Activated CD4-positive, alpha-beta T cell treated with anti-CD3 and anti-CD28 coated beads for 1 hour (primary cell): Measurements from ENCODE around the gene FURIN.
"Not testable (repeated sequence)": the region's sequence is repeated elsewhere in the genome, so short reads cannot be mapped to it uniquely, and the experiment has no call there.

Experiments
- DNase-seq: peaks from one replicate; pipeline ENCODE4 v3.0.0-alpha.2; 2020

FURIN gene

DNA sequence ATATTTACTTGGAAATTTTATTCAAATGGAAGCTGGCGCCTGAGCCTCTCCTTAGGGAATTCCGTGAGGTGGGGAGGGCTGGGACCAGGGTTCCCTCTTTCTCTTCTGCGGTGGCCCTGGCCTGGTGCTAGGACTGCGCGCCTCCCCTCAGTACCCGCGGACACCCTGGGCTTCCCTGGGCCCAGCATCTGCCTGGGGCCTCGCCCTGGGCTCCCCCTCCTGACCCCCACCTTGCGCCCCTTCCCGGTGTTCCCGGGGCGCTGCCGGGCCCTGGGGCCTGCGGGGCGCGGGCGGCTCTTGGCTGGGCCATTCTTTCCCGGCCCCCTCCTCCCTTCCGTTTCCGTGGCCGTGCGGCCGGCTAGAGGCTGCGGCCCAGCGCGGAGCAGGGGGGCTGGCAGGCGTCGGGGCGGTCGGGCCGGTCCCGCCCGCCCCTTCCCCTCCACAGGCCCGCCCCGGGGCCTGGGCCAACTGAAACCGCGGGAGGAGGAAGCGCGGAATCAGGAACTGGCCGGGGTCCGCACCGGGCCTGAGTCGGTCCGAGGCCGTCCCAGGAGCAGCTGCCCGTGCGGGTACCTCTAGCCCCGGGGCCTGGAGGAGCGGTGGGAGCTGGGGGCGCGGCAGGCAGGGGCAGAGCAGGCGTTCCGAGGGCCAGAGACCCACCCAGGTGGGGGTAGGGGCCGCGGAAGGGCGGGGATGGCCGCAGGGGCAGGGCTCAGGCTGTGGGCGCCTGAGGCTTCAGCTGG lies 15.8 kb downstream of the FURIN start, which contains the start of gene FES:
FES (plus strand) TSS at position 529 of the 743 bp plus-strand sequence. CDS start 542 bp downstream, outside the sequence.
- no peak for DNase-seq

DNA sequence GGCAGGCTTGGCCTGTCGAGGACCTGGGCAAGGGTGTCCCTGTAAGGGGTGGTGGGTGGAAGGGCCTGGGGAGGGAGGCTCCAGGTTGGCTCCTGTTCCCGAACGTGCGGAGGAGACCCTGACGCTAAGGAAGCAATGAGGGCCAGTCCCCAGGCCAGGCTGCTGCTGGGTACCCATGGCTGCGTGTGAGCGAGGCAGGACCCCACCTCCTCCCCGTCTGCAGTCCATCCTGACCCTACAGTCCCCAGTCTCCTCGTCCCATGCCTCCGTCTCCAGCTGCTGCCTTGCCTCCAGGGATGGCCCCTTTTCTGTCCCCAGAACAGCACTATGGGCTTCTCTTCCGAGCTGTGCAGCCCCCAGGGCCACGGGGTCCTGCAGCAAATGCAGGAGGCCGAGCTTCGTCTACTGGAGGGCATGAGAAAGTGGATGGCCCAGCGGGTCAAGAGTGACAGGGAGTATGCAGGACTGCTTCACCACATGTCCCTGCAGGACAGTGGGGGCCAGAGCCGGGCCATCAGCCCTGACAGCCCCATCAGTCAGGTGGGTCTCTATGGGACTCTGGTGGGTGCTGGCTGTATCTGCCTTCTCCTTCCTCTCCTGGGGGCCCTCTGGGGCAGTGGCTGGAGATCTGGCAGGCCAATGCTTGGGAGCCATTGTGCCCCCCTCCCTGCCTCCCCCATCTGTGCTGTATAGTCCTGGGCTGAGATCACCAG lies 16.5 kb downstream of the FURIN start:
- DNase-seq: no peak

DNA sequence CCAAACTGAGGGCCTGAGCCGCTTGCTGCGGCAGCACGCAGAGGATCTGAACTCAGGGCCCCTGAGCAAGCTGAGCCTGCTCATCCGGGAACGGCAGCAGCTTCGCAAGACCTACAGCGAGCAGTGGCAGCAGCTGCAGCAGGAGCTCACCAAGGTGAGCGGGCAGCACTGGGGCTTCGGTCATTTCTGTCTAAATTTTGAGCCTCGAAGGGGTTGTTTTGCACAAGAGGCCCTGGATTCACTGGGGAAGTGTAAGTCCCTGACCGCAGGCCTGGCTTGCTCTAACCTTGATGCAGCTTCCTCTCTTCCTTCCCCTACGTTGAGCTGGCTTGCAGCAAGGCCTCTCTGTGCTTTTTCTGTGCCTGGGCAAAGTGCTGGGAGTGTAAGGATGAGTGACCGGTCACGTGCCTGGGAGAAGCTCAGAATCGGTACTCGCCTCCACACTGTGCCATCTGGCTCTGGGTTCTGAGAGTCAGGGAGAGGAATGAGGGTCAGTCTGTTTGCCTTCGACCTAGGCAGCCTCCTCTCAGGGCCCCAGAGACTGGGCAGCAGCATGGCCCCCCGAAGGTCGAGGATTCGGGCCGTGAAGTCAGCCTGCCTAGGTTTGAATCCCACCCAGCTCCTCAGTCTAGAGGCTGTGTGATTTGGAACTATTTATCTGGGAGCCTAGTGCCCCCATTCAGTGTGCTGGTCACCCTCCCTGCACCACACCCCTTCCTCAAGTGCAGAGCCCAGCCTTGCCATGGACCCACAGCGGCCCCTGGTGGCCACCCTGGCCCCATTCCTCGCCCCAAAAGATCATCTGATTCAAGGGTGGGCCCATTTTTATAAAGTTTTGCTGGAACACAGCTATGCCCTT lies 17.3 kb downstream of the FURIN start:
- DNase-seq: peak; percentile 69

DNA sequence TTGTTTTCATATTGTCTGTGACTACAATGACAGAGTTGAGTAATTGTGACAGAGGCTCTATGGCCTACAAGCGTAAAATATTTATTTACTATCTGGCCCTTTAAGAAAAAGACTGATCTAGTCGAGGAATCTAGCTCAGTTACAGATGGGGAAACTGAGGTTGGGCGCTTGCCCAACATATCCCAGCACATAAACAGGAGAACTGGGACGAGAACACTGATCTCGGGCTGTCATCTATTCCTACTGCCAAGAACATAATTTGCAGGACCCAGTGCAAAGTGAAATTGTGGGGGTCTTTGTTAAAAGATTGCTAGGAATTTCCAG lies 17.9 kb downstream of the FURIN start:
- no peak for DNase-seq

DNA sequence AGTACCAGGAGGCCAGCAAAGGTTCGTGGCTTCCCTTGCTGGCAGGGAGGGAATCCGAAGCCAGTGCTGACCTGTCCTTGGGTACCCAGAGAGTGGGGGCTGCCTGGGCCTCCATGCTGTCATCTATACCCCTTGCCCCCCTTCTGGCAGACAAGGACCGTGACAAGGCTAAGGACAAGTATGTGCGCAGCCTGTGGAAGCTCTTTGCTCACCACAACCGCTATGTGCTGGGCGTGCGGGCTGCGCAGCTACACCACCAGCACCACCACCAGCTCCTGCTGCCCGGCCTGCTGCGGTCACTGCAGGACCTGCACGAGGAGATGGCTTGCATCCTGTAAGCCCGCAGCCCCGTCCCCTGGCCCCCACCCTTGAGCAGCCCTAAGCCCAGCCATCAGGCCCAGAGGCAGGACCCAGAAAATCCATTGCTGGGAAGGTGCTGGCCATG lies 18.7 kb downstream of the FURIN start:
- DNase-seq: no peak

DNA sequence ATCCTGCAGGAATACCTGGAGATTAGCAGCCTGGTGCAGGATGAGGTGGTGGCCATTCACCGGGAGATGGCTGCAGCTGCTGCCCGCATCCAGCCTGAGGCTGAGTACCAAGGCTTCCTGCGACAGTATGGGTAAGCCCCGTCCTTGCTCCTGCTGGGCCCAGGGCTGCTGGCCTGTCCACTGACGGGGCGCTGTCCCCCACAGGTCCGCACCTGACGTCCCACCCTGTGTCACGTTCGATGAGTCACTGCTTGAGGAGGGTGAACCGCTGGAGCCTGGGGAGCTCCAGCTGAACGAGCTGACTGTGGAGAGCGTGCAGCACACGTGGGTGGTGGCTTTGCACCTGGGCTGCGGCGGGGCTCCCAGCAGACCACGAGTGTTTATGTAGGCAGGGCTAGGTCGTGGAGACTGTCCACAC lies 20.9 kb downstream of the FURIN start:
- DNase-seq: no peak

DNA sequence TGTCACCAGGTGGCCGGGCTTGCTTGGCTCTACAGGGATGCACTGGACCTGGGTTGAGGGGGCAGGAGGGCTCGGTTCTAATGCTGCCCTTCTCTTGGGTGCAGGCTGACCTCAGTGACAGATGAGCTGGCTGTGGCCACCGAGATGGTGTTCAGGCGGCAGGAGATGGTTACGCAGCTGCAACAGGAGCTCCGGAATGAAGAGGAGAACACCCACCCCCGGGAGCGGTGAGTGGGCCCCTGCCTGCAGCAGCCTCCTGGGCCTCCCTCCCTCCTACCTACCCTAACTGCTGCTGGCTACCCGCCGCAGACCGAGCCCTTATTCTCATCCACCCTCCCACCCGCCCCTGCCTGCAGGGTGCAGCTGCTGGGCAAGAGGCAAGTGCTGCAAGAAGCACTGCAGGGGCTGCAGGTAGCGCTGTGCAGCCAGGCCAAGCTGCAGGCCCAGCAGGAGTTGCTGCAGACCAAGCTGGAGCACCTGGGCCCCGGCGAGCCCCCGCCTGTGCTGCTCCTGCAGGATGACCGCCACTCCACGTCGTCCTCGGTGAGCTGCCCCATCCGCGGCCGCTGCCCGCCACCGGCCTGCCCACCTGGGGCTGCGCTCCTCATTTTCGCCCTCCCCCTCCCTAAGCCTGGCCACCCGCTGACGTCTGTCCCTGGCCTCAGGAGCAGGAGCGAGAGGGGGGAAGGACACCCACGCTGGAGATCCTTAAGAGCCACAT lies 21.5 kb downstream of the FURIN start:
- no peak for DNase-seq

DNA sequence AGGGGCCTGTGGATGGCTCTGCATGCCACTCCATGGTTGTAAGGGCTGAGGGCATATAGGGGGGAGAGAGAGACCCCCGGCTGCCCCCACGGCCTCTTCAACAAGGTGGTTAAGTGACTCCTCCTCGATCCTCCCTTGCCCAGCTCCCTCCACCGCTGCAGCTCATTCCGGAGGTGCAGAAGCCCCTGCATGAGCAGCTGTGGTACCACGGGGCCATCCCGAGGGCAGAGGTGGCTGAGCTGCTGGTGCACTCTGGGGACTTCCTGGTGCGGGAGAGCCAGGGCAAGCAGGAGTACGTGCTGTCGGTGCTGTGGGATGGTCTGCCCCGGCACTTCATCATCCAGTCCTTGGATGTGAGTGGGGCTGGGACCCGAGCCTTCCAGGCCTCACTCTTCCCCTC lies 22.5 kb downstream of the FURIN start:
- DNase-seq: no peak

DNA sequence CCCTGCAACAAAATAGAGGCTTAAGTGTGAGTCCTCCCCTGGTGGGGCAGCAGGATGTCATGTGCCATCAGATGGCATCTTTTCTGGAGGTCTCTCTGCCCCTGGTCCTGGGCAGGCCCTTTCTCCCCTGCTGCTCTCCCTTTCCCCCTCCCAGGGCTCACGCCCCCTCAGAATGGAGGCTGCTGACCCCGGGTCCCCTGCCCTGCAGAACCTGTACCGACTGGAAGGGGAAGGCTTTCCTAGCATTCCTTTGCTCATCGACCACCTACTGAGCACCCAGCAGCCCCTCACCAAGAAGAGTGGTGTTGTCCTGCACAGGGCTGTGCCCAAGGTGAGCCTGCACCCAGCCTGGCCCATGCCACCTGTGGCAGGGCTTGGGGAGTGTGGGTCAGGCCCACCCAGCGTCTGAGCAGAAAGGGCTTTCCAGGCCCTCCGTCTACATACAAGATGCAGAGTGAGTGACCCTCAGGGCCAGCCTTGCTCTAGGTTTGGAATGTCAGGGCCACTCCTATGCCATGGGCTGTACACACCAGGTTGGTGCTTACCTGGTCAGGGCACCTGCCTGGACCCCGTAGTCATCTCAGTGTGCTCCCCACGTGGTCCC lies 23.1 kb downstream of the FURIN start:
- DNase-seq: no peak

DNA sequence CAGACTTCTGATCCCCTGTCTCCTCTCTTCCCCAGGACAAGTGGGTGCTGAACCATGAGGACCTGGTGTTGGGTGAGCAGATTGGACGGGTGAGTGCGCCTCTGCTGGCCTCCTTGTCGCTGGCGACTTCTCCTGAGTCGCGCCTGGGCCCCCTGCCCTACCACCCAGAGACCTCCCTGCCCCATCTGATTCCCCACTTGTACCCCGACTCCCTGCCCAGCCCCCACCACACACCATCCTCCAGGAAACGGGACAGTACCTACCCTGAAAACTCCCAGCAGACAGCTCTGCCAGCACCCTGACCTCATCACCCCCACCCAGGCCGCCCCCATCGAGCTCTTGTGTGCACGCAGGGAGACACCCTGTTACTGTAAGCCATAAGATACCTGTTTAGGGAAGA lies 23.6 kb downstream of the FURIN start:
- no peak for DNase-seq

DNA sequence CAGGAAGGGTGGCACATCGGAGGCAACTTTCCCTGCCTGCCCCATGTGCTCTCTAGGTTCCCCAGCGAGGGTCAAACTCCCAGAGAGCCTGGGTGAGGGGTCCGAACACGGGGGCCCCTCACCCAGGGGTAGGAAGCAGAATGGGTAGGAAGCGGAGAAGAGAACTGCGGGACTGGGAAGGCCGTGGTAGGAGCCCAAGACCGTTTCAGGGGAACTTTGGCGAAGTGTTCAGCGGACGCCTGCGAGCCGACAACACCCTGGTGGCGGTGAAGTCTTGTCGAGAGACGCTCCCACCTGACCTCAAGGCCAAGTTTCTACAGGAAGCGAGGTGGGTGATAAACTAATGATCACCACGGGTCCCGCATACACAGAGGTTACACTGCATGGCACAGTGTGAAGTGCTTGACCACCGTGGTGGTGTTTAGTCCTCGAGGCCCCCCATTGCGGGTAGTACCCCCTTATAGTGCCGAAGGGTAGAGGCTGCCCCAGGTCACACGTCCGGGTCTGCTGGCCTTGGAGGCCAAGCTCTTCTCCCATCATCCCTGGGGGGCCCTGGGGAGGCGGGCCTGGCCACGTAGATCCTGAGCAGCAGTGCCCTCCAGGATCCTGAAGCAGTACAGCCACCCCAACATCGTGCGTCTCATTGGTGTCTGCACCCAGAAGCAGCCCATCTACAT lies 24.2 kb downstream of the FURIN start:
- no peak for DNase-seq

DNA sequence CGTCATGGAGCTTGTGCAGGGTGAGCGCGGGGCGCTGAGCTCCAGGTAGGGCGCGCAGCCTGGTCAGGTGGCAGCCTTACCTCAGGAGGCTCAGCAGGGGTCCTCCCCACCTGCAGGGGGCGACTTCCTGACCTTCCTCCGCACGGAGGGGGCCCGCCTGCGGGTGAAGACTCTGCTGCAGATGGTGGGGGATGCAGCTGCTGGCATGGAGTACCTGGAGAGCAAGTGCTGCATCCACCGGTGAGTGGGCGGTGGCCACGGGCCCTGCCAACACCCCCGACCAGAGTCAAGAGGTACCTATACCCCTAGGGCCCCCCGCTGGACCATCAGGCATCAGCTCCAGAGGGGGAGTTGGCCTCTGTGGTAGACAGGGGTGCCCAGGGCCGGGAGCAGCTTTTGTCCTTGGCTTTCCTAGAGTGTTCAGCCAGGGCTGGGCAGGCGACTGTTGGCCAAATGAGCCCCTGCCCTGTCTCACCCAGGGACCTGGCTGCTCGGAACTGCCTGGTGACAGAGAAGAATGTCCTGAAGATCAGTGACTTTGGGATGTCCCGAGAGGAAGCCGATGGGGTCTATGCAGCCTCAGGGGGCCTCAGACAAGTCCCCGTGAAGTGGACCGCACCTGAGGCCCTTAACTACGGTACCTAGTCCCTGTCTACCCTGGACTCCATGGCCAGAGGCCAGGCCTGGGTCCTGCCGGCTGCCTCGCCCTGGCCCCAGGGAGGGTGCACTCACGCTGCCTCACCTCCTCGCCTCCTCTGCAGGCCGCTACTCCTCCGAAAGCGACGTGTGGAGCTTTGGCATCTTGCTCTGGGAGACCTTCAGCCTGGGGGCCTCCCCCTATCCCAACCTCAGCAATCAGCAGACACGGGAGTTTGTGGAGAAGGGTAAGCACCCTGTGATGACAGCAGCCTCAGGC lies 25.0 kb downstream of the FURIN start:
- no peak for DNase-seq

DNA sequence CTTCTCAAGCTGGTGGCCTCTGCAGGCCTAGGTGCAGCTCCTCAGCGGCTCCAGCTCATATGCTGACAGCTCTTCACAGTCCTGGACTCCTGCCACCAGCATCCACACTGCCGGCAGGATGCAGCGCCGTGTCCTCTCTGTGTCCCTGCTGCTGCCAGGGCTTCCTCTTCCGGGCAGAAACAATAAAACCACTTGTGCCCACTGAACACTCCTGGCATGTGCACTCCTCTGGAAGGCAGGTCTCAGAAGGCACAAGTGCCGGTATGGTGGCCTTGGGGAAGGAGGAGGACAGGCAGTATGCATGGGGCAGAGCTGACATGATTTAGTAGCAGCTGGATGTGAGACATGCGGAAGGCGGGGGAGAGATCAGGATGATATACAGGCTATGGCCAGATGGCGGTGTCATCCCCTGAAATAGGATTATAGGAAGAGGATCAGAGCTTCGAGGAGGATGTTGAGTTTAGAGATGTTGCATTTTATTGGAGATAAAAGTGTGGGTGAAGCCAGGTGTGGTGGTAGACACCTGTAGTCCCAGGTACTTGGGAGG lies 27.3 kb downstream of the FURIN start:
- DNase-seq: no peak

DNA sequence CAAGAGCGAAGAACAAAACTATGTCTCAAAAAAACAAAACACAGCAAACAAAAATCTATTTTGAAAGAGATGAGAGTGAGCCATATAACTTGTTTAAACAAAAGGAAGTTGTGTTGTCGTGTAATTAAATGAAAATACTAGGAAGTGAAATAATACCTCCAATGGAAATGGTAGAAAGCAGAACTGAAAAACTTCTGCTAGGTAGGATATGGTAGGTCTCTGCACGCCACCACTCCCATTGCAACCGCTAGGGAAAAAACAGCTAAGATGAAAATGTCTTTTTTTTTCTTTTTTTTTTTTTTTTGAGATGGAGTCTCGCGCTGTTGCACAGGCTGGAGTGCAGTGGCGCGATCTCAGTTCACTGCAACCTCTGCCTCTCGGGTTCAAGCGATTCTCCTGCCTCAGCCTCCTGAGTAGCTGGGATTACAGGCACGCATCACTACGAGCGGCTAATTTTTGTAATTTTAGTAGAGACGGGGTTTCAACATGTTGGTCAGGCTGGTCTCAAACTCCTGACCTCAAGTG lies 28.8 kb downstream of the FURIN start:
- not testable (repeated sequence) for DNase-seq

DNA sequence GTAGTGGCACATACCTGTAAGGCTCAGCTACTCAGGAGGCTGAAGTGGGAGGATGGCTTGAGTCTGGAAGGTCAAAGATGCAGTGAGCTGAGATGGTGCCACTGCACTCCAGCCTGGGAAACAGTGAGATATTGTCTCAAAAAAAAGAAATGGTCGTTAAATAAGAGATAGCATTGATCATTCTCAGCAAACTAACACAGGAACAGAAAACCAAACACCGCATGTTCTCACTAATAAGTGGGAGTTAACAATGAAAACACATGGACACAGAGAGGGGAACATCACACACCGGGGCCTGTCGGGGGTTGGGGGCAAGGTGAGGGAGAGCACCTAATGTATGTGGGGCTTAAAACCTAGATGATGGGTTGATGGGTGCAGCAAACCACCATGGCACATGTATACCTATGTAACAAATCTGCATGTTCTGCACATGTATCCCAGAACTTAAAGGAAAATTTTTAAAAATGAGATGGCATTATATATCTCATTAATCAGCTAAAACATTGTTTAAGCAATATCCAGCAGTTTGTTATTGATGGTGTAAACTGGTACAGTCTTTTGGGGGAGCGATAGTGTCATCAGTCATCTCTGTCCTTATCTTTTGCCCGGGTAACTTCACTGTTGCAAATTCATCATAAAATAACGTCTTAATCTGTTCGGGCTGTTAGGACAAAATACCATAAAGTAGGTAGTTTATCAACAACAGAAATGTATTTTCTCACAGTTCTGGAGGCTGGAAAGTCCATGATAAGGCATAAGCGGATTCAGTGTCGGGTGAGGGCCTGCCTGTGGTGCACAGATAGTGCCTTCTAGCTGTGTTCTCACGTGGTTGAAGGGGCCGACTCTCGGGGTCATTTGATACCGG lies 33.0 kb downstream of the FURIN start:
- DNase-seq: no peak

DNA sequence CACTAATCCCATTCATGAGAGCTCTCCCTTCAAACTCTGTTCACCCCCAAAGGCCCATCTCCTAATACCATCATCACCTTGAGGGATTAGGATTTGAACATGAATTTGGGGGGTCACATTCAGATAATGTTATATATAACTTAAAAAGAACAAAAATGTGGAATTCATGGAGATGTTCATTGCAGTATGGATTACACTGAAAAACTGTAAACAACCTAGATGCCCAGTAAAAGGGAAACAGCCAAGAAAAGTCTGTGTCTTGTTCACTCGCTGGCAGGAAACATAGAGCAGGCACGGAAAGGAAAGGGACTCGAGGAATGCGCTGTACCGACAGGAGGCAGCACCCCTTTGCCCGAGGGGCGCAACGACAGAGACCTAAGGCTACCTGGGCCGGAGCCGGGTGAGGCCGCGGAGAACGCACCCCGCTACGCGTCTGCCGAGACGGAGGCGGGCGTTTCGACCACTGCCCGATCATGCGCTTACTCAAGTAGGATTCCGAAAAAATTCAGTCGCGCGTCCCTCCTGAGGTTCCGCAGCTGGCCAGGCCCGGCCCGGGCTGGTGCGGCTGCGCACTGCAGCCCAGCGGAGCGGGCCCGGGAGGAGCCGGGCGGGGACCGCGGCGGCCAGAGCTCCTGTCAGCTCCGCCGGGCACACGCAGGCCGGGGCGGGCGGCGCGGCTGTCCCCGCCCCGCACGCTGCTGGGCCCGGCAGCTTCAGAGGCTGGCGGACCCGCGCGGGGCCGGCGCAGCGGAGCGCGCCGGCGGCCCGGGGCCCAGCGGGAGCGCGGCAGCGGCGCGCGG lies 33.9 kb downstream of the FURIN start:
- DNase-seq: peak; percentile 51

DNA sequence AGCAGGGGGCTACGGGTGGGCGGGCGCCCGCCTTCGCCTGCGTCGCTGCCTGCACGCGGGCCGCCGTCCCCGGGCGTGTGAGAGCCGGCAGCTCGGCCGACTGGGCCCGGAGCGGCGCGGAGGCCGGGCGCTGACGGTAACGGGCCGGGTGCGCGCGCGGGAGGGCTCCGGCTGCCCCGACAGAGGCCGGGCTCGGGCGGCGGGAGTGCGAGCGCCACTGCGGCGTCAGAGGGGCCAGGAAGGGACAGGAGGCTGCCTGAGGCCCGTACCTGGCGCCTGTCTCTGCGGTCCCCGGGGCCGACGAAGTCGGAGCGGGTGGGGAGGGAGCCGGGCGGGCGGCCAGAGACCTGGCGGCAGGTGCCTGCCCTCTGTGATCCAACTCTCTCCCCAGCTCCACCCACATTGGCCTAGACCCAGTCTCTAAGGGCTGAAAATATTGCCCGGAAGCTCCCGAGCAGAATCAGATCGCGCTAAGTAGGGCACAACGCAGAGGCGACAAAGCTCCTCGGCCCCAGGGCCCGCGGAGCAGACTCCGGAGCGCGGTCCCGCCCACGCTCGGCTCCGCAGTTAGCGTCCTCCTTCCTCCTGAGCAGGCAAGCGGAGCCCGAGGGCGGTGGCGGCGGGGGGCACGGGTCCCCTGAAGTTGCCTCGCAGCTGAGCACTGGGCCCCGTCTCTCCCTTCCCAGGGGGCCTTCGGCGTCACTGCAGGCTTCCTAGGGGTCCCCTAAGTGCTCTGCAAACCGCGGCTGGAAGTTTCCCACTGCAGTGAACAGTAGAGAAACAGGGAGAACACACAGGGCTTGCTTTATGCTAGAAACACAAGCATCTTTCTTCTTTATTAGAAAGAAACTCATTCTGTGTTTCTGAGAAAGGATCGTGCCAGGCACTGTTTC lies 34.7 kb downstream of the FURIN start, which contains the start of gene MAN2A2:
MAN2A2 (plus strand) TSS at position 463 of the 893 bp plus-strand sequence. CDS start 906 bp downstream, outside the sequence.
- DNase-seq: peak; percentile 59
